NOMO-1 treated with DMSO at 0.1 percent for 48 hours (cell line): ENCODE measurements around the gene FAM120A.

Source experiments
- DNase-seq: peaks from one replicate; lab custom pipeline; 2025; ENCODE audit not compliant: unreplicated experiment; lab: John Stamatoyannopoulos, UW

Gene FAM120A

DNA sequence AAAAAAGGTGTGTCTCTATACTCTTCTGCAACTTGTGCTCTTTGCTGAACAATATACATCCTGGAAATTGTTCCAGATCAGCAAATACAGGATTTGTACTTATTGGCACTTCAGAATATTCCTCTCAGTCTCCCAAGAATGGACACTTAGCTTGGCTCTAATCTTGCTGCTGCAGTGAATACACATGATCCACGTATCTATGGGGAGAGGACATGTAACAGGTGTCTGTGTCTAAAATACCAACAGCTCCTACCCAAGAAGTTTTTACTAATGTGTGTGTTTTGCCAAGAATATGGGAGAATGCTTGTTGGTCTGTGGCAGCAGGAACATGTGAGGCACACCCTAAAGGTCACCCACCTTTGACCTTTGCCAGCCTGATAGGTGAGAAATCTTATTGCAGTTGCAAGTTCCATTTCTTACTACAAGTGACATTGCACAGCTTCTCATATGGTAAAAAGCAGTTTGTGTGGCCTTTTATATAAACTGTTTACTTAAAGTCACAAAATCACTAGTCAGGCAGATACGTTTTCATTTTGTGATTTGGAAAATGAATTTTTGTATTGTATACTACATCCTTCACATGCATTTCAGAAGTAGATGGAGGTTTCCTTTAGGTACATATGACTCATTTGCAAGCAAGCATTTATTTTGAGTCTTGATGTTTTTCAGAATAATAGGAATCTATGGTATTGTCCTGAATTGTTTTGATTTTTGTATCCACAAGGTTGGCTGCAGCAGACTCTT, 160.7 kb downstream of the FAM120A start:
- DNase-seq: no peak

DNA sequence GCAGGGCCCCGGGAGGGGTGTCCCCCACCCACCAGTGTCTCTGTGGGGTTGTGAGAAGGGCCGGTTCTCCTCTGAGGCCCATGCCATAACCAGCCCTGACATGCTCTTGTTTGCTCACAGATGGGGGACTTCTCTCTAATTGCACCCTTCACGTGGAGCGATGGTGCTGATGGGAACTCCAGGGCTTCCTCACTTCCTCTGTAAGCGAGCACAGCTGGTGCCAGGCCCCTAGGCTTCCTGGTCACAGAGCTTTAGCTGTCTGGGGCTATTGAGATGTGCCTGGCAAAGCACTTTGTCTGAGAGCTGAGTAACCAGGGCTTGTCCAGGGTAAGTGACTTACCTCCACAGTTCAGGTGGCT, 161.3 kb downstream of the FAM120A start:
- no peak for DNase-seq

DNA sequence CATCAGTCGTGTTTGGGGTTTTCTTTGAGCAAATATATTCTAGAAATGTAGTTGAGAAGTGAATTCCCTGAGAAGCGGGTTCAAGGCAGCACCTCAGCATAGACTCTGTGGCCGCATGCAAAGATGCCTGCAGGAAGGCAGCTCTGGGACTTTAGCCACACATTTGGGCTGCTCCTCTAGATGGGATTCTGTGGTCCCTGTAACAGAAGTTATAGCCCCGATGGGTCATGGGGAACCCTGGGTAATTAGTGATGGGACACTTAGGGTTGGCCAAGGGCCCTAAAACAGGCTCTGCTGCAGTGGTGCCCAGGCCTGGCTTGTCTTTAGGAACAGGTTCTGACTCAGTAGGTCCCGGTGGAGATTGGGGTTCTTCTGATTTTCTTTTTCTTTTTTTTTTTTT, 161.7 kb downstream of the FAM120A start:
- no peak for DNase-seq

DNA sequence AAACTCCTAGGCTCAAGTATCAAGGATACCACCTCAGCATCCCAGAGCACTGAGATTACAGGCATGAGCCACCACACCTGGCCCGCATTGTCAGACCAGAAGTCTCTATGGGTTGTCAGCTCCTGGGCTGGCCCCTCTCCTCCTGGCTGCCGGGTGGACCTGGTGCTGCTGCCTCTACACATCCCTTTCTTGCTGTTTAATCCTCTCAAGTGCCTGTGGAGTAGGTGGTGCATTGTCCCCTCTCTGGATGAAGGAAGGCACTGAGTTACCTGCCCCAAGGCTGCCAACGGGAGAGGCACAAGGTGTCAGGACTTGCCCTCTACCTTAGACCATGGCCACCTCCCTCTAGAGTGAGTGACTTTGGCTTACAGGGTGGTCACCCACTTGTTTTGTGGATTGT, 162.3 kb downstream of the FAM120A start:
- DNase-seq: no peak

DNA sequence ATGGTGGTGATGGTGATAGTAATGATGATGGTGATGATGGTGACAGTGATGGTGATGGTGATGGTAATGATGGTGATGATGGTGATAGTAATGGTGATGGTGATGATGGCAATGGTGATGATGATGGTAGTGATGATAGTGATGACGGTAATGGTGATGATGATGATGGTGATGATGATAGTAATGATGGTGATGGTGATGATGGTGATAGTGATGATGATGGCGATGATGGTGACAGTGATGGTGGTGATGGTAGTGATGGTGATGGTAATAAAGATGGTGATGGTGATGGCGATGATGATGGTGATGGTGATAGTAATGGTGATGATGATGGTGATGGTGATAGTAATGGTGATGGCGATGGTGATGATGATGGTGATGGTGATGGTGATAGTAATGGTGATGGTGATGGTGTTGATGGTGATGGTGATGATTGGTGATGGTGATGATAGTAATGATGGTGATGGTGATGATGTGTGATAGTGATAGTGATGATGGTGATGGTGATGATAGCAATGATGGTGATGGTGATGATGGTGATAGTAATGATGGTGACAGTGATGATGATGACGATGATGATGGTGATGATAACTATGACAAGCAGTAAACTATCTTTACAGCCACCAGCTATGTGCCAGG, 163.5 kb downstream of the FAM120A start:
- DNase-seq: no peak
